NCI-H2196 (cell line): ENCODE data around the gene CYP1A2.
A peak's percentile ranks its signal among the peaks of the same experiment; 100 is the strongest.
"Not testable (repeated sequence)": the region's sequence is repeated elsewhere in the genome, so short reads cannot be mapped to it uniquely, and the experiment has no call there.

Experiments used
- DNase-seq: peaks from one replicate; lab custom pipeline; 2025; ENCODE audit not compliant: unreplicated experiment; lab: John Stamatoyannopoulos, UW

Gene CYP1A2

GRCh38 chr15:74735305-74735704 is 13.3 kb upstream of the CYP1A2 start:
- DNase-seq = no peak

GRCh38 chr15:74738239-74738638 is 10.4 kb upstream of the CYP1A2 start:
- DNase-seq = not testable (repeated sequence)

GRCh38 chr15:74742422-74742821 is 6.2 kb upstream of the CYP1A2 start:
- DNase-seq = no peak

GRCh38 chr15:74746389-74746788 is 2.3 kb upstream of the CYP1A2 start:
- no peak for DNase-seq

- no peak for DNase-seq
These were observed 1.2 kb downstream of the CYP1A2 start for GRCh38 chr15:74749832-74750231.

- DNase-seq = no peak
These were observed 2.1 kb downstream of the CYP1A2 start for GRCh38 chr15:74750751-74751150.

GRCh38 chr15:74752011-74752410 is 3.4 kb downstream of the CYP1A2 start:
- no peak for DNase-seq

- DNase-seq = no peak
These were observed 3.9 kb downstream of the CYP1A2 start for GRCh38 chr15:74752531-74752930.

- DNase-seq = no peak
These were observed 6.1 kb downstream of the CYP1A2 start for GRCh38 chr15:74754593-74755215.

- DNase-seq = no peak
These were observed 10.1 kb downstream of the CYP1A2 start for GRCh38 chr15:74758736-74759135.

GRCh38 chr15:74762791-74763150 is 14.1 kb downstream of the CYP1A2 start:
- DNase-seq = no peak

GRCh38 chr15:74763416-74763815 is 14.8 kb downstream of the CYP1A2 start:
- DNase-seq = no peak

- DNase-seq = no peak
These were observed 18.8 kb downstream of the CYP1A2 start for GRCh38 chr15:74767167-74768098.

- DNase-seq = no peak
These were observed 19.6 kb downstream of the CYP1A2 start for GRCh38 chr15:74768099-74768770.

GRCh38 chr15:74768771-74769342 is 20.2 kb downstream of the CYP1A2 start:
- DNase-seq = peak; percentile 17

GRCh38 chr15:74769463-74770025 is 20.9 kb downstream of the CYP1A2 start:
- no peak for DNase-seq

- no peak for DNase-seq
These were observed 21.7 kb downstream of the CYP1A2 start for GRCh38 chr15:74770211-74770903.

- DNase-seq = no peak
These were observed 24.7 kb downstream of the CYP1A2 start for GRCh38 chr15:74773329-74773728.

- peak; percentile 19 for DNase-seq
These were observed 25.1 kb downstream of the CYP1A2 start for GRCh38 chr15:74773731-74774252.

- no peak for DNase-seq
These were observed 26.5 kb downstream of the CYP1A2 start for GRCh38 chr15:74775132-74775562.
